MM.1S (cell line): ENCODE measurements around the gene PAK4.

Experiments used
- CTCF ChIP-seq: fragments of 300-600 bp; sonication (generic); IDR thresholded peaks from 2 replicates; pipeline ENCODE4 v1.5.1; 2016; ENCODE audit warnings: antibody characterized with exemption, low read length, mixed read lengths
- EZH2 ChIP-seq: fragments of 300-600 bp; sonication (generic); optimal IDR thresholded peaks from 2 replicates; pipeline ENCODE3; 2017; ENCODE audit warnings: low read depth, mild to moderate bottlenecking, antibody characterized with exemption, low read length, mixed read lengths
- EZH2phosphoT487 ChIP-seq: fragments of 300-600 bp; sonication (generic); IDR thresholded peaks from 2 replicates; pipeline ENCODE4 v1.6.1; 2018; ENCODE audit warnings: antibody characterized with exemption, low read length

DNA sequence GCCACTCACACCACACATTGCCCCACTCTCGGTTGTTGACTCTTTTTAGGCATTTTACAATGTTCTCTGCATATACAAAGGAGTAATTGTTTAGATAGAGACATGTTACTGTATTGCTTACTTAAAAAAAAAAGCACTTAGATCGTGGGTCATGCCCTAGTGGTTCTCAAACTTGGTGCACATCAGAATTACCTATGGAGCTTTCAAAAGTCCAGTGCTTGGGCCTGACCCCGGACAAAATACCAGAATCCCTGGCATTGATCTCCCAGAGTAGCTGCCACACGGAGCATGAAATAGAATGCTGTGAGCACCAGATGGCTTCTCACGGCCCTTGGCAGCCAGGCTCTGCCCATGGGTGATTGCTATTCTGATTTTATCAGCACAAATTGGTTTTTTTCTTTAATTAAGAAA is 21.4 kb upstream of the PAK4 start:
- no peak for TF ChIP-seq EZH2
- no peak for TF ChIP-seq CTCF
- no peak for TF ChIP-seq EZH2phosphoT487
